AG10803 (cell line): ENCODE data around the gene MYLK2.

Experiments
- DNase-seq: peaks from one replicate; pipeline ENCODE4 v3.0.0; 2010; ENCODE audit warnings: low read depth
- H3K4me3 ChIP-seq: 2 replicates; pipeline ENCODE4 v1.5.1; 2011; ENCODE audit warnings: mild to moderate bottlenecking, low read length, control low read depth
- TF ChIP-seq, protein P1 (sequence below): conservative IDR thresholded peaks from 2 replicates; pipeline ENCODE4 v1.5.1; 2011; ENCODE audit warnings: mild to moderate bottlenecking, low read length, control low read depth, inconsistent platforms

Gene MYLK2

DNA sequence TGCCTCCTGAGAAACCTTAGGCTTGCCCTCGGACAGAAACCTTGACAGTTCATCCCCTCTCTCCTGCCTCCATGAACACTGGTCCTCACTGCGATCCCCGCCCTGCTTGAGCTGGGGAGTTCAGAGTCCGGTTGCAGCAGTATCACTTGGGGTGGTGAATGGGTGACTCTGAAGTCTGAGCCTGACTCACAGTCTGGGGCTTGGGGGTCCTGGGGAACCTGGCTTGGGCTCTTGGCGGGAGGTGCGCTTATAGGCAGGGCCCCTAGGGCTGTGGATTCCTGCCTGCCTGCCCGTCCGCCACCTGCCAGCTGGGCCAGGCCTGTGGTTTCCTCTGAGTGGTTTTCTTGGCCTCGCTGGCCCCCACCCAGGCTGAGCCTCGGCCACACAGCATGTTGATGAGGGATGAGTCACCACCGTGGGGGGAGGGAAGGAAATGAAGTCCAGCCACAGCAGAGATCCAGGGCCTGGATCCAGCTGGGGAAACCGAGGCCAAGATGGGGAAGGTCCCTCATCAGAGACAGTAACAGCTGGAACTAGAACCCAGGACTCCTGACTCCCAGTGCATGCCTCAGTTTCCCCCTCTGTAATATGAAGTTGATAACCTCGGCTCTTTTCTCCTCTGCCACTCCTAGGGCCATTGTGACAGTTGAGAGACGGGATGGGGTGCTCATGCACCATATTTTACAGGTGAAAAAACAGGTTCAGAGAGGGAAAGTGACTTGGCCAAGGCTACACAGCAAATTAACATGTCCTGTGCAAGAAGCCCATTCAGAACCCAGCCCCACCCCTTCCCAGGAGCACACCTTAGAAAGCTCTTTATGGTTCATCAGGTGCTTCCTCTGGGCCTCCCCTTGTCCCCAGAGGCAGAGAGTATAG is 17.1 kb downstream of the MYLK2 start:
- peak; percentile 91 for DNase-seq
- no peak overlapping the region for H3K4me3 ChIP-seq
- TF ChIP-seq, protein P1, sequence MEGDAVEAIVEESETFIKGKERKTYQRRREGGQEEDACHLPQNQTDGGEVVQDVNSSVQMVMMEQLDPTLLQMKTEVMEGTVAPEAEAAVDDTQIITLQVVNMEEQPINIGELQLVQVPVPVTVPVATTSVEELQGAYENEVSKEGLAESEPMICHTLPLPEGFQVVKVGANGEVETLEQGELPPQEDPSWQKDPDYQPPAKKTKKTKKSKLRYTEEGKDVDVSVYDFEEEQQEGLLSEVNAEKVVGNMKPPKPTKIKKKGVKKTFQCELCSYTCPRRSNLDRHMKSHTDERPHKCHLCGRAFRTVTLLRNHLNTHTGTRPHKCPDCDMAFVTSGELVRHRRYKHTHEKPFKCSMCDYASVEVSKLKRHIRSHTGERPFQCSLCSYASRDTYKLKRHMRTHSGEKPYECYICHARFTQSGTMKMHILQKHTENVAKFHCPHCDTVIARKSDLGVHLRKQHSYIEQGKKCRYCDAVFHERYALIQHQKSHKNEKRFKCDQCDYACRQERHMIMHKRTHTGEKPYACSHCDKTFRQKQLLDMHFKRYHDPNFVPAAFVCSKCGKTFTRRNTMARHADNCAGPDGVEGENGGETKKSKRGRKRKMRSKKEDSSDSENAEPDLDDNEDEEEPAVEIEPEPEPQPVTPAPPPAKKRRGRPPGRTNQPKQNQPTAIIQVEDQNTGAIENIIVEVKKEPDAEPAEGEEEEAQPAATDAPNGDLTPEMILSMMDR, result no peak

DNA sequence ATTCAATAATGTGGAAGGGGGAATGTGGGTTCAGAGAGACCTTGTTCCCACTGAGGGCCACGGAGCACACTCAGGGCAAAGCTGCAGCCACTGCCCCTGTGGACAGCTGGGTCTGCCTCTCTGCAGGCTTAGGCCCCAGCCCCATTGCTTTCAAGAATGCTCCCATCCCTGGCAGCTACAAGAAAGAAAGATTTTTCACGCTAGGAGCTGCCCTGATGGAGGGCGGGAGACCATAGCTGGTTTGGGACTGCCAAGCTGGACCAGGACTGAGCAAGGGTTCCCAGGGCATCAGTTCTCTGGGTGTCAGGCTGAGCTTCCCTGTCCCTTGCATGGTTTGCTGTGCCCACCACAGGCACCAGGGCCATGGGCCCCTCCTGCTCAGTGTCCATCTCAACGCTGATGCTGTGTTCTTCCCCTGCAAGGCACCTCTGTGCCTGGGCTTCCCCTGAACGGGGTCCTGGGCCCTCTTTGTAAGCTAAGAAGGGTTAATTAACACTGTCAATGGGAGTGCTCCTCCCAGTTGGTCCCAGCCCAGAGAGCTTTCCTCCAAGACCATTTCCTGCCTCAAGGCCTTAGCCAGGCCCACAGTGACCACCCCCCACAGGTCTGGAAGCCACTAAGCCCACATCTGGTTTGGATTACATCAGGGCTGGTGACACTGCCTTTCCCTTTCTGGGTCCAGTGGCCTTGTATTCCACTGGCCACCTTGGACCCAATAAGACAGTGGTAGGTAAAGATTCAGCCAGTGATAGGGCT is 17.9 kb downstream of the MYLK2 start:
- peak; percentile 61 for DNase-seq
- no peak overlapping the region for H3K4me3 ChIP-seq
- TF ChIP-seq, protein P1, result no peak

GRCh38 chr20:31837896-31838397 is 18.8 kb downstream of the MYLK2 start:
- no peak overlapping the region for H3K4me3 ChIP-seq
- TF ChIP-seq, protein P1, result no peak
- peak; percentile 65 for DNase-seq

DNA sequence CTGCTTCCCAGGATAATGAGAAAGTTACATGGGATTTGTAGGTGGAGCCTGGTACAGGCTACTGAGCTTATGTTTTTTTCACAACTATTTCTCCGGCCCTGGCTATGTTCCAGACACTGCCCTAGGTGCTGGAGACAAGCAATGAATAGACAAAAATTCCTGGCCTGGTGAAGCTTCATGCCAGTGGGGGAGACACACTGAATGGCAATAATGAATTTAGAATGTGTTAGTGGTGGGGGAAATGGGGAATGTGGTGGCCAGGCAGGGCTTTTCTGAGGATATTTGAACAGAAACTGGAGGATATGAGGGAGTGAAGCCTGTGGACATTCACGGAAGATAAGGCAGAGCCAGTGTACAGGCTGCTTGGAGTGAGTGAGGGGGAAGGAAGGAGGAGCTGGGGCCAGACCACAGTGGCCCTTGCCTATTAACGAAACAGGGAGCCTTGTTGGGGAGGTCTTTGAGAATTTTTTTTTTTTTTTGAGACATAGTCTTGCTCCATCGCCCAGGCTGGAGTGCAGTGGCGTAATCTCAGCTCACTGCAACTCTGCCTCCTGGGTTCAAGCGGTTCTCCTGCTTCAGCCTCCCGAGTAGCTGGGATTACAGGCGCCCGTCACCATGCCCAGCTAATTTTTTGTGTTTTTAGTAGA is 19.6 kb downstream of the MYLK2 start:
- no peak for DNase-seq
- no peak overlapping the region for H3K4me3 ChIP-seq
- TF ChIP-seq, protein P1, result no peak

DNA sequence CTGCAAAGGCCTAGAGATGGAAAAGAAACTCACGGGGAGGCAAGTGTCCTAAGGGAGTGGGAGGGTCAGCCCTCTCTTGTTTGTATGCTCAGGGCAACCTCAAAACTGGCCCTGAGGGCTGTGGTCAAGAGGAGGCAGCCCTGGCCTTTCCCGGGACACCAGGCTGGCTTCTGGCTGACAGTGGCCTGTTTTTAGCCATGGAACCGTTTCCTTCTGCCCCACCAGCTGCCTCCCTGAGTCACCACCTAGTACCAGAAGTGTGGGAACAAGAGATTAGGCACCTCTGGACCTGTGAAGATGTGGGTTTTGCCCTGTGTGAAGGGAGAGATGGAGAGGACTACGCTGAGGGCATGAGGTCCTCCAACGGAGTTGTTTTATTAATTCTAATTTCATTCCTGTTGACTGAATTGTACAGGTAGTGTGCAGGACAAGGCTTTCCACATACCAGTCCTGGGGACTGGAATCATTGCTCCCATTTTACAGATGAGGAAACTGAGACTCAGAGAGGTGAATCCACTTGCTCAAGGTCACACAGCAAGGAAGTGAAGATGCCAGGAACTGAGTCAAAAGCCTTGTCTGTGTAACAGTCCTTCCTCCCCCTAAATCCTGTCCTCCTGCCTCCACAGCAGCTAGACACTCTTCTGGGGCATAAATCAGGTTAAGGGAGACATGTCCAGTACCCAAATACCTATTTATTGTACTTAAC is 20.8 kb downstream of the MYLK2 start:
- no peak for DNase-seq
- TF ChIP-seq, protein P1, result no peak

DNA sequence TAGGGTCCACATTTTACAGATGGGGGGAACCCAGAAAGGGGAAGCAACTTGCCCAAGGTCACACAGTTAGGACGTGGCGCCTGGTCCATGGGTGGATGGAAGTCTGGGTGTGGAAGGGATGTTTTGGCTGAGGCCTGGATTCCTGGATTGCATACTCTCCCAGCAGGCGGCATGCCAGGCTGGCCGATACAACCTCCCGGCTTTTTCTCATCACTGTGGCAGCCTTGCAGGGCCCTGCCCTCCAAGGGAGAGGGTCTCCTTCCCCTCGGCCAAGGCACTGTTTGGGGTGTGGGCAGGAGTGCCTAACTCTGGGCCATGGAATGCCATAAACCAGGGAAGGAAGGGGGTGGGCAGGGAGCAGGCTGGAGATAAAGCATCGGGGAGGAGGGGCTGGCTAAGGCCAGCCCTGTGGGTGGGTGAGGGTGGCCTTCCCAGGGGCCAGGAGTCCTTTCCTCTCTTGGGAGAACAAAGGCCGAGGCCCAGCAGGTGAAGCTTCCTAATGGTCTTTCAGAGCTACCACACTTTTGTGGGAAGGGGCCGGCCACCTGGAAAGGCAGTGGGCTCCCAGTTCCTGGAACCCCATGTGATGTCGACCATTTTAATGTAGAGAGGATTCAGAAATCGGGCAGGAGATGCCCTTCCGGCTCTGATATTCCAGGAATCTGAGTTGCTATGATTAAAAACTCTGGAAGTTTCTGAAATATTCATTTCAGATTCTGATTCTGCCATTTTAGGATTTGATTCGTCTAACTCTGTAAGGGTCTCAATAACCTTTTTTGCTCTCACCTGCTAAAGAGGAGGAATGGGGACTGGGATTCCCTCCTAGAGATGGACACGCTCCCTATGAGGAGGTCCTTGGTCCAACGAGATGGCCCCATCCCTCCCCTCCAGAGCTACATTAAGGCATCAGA is 22.0 kb downstream of the MYLK2 start:
- H3K4me3 ChIP-seq, result no peak overlapping the region
- TF ChIP-seq, protein P1, result no peak
- peak; percentile 47 for DNase-seq

More for the DNA sequence above, 20.8 kb downstream of the MYLK2 start:
- no peak overlapping the region for H3K4me3 ChIP-seq
